Activated naive CD8-positive, alpha-beta T cell treated with anti-CD3 and anti-CD28 coated beads, Interleukin-2, amount 10 ng/mL, durations not matched to agents 7 days and 5 days (primary cell): Measurements from ENCODE around the gene CABLES2. TPM values are rescaled to one million over a fixed set of nuclear protein-coding genes. Genes with fewer than 3 reads are reported as not detected.
"Not testable (repeated sequence)": the region's sequence is repeated elsewhere in the genome, so short reads cannot be mapped to it uniquely, and the experiment has no call there.

Source experiments
- ATAC-seq: fragments of 150-1000 bp; cut with Tn5 transposase; one replicate; pipeline ENCODE4 v1.10.0; 2021; ENCODE audit warnings: low read depth, moderate library complexity
- POLR2A ChIA-PET: fragments of 350-600 bp; sonication (Branson Sonifier 250); formaldehyde crosslinking; loops from one replicate; lab custom pipeline; 2021; ENCODE audit warnings: antibody characterized with exemption; lab: Charles Lee
- DNase-seq: peaks from one replicate; pipeline ENCODE4 v3.0.0; 2021
- H3K27ac Mint-ChIP-seq: one replicate; pipeline ENCODE4 v1.8.0; 2022; ENCODE audit warnings: mild to moderate bottlenecking, mixed read lengths
- H3K27me3 Mint-ChIP-seq: one replicate; pipeline ENCODE4 v1.8.0; 2022; ENCODE audit warnings: mild to moderate bottlenecking, moderate library complexity, mixed read lengths
- H3K36me3 Mint-ChIP-seq: one replicate; pipeline ENCODE4 v1.8.0; 2021; ENCODE audit warnings: mild to moderate bottlenecking, mixed read lengths
- H3K4me1 Mint-ChIP-seq: one replicate; pipeline ENCODE4 v1.8.0; 2021; ENCODE audit warnings: mixed read lengths
- H3K4me3 Mint-ChIP-seq: one replicate; pipeline ENCODE4 v1.8.0; 2022; ENCODE audit warnings: mild to moderate bottlenecking, moderate library complexity, mixed read lengths
- H3K9me3 Mint-ChIP-seq: one replicate; pipeline ENCODE4 v1.8.0; 2021; ENCODE audit warnings: mixed read lengths
- total RNA-seq, 2 experiments: library from RNA; stranded (reverse); gene quantifications; one replicate each; pipeline ENCODE4 v1.2.3, GENCODE V29; 2021

CABLES2 gene
- total RNA-seq, 2 experiments from 2014 or later = 12.1 to 14.4 TPM

DNA sequence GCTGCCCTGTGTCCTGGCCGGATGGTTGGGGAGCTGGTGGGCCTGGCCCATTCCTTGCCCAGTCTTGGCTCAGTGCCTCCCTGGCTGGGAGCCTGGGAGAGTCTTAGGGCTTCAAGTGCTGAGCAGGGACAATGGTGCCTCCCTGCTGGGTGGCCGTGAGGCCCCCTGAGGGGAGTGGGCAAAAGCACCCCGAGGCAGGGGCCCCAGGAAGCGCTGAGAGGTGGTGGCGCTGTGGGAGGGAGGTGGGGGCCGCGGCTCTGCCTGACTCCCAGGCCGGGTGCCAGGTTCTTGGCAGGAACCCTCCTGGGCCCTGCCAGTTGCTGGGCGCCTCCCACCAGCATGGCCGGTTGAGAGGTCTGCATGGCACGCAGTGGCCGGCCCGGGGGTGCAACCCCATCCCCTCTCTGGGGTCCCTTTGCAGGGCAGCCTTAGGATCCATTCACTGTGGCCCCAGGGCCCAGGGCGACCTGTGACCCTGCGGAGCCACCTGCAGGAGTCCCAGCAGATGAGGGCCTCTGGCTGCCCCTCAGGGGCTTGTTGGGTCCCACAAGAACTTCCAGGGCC, 29.4 kb downstream of the CABLES2 start:
- DNase-seq (no peak), ATAC-seq (no peak)
- H3K4me1 Mint-ChIP-seq = peaks cover 5% of the 10 kb centered on the region
- H3K9me3 Mint-ChIP-seq = peaks cover 4% of the 10 kb centered on the region
- no peak overlapping the region for H3K27ac Mint-ChIP-seq
- POLR2A ChIA-PET = no interaction called here
- H3K4me3 Mint-ChIP-seq = no peak overlapping the region
- H3K27me3 Mint-ChIP-seq = no peaks in the 10 kb centered on the region
- peaks cover 9% of the 10 kb centered on the region for H3K36me3 Mint-ChIP-seq

DNA sequence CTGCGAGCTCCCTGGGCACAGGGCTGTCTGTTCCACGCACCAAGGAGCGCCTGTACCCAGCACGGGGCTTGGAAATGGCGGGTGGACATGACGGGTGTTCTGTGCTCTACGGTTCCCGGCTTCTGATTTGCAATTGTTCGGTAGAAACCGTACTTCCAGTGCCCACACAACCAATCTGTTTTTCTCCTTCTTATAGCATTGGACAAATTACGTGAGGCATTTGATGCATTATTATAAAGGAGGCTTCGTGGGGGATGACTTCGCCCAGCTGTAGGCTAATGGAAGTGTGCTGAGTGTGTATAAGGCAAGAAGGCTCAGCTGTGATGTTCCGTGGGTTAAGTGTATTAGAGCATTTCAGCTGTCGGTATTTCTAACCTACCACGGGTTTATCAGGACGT, 30.0 kb downstream of the CABLES2 start:
- Mint-ChIP-seq H3K27me3 (no peaks in the 10 kb centered on the region), H3K9me3 (peaks cover 4% of the 10 kb centered on the region), H3K36me3 (peaks cover 4% of the 10 kb centered on the region), H3K4me3 (no peak overlapping the region), H3K27ac (no peak overlapping the region), H3K4me1 (peaks cover 3% of the 10 kb centered on the region)
- POLR2A ChIA-PET = no interaction called here
- DNase-seq (no peak), ATAC-seq (no peak)

DNA sequence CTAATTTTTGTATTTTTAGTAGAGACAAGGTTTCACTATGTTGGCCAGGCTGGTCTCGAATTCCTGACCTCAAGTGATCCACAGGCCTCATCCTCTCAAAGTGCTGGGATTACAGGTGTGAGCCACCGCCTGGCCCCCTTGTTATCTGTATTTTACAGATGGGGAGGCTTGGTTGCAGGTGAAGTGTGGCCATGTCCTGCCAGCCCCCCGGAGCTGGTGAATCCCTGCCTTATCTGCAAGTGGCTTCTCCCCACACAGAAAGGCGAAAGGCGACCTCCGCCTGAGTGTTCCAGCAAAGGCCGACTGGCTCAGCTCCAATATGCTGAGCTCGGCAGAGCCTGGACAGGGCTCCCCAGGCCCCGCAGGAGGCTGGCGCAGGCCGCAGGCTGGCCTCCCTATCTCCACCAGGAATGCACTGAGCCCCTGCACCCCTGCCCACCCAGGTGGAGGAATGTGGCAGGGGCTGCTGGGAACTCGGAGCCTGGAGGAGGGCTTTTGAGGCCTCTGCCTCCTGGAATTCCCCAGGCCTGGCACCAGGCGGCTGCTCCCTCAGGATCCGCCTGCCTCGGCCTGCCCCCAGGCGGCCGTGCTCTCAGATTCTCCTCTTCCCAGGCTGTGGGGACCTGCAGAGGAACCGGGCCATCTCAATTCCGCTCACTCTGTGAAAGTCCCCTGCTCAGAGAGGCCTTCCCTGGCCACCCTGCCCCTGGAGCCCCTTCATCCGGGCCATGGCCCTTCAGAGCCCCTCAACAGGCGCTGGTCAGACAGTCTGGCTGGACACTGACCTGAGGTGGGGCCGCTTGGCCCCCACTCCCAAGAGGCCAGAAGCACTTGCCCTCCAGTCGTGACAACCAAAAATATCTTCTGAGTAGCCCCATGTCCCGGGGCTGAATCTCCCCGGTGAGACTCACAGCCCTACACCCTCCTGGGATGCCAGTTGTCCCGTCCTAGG, 30.7 kb downstream of the CABLES2 start:
- POLR2A ChIA-PET = no interaction called here
- Mint-ChIP-seq H3K4me1 (no peaks in the 10 kb centered on the region), H3K4me3 (no peak overlapping the region), H3K27me3 (no peaks in the 10 kb centered on the region), H3K27ac (no peak overlapping the region), H3K9me3 (no peaks in the 10 kb centered on the region), H3K36me3 (no peaks in the 10 kb centered on the region)
- no peak for ATAC-seq
- DNase-seq = no peak

DNA sequence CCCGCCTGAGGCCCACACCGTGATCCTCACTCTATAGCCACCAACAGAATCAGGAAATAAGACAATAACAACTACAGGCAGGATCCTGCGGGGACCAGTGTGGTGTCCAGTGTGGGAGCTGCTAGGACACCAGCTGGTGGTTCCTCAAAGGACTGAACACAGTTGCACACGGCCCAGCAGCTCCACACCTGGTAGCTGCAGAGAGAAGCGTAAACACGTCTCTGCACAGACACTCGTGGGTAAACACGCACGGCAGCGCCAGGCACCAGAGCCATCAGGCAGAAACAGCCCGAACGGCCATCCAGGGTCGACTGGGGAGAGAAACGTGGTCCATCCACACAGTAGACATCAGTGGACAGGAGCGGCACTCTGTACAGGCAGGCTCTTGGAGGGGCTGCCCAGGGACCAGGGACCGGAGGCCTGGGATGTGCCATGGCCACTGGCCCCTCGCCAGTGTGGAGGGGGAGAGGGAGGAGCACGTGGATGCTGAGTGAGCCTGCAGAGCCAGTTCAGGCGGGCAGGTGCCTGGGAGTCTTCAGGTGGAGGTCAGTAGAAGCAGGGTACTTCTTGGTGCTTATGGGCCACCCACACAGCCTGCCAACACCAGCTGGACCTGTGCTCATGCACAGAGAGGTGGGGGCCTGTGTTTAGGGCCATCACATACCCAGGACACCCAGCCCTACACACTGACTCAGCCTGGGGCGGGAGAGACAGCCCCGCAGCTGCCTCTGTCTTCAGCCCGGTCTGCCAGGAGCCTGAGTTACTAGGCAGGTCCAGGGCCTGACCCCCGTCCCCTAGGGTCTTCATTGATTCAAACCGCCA, 32.5 kb downstream of the CABLES2 start:
- Mint-ChIP-seq H3K4me1 (no peaks in the 10 kb centered on the region), H3K36me3 (no peaks in the 10 kb centered on the region), H3K27me3 (peaks cover under 1% of the 10 kb centered on the region), H3K9me3 (no peaks in the 10 kb centered on the region), H3K27ac (no peak overlapping the region), H3K4me3 (no peak overlapping the region)
- no peak for ATAC-seq
- no peak for DNase-seq
- POLR2A ChIA-PET = interaction anchor here (1.0 kb wide), 1 partner anchor 12 kb away, joined by 3 read pairs; the partner anchor contains the start of gene RPS21

DNA sequence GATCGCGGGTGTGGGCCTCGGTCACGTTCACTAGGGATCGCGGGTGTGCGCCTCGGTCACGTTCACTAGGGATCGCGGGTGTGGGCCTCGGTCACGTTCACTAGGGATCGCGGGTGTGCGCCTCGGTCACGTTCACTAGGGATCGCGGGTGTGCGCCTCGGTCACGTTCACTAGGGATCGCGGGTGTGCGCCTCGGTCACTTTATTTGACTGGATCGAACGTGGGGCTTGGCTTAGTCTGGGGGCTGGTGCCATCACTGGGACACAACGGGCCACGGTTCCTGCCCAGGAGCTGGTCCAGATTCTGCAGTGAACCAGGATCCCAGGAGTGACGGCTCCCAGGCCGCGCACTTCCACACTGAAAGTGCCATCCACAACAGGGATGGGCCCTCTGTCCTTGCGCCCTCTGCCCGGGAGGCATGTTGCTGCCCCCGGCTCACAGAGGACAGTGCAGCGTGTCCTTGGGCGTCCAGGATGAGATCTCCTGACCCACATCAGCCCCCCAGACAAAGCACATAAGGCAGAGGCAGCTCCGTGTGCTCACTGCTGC, 33.4 kb downstream of the CABLES2 start:
- H3K27me3 Mint-ChIP-seq, H3K4me1 Mint-ChIP-seq, POLR2A ChIA-PET, H3K27ac Mint-ChIP-seq, H3K36me3 Mint-ChIP-seq, H3K4me3 Mint-ChIP-seq, H3K9me3 Mint-ChIP-seq, ATAC-seq, DNase-seq: not testable (repeated sequence)

DNA sequence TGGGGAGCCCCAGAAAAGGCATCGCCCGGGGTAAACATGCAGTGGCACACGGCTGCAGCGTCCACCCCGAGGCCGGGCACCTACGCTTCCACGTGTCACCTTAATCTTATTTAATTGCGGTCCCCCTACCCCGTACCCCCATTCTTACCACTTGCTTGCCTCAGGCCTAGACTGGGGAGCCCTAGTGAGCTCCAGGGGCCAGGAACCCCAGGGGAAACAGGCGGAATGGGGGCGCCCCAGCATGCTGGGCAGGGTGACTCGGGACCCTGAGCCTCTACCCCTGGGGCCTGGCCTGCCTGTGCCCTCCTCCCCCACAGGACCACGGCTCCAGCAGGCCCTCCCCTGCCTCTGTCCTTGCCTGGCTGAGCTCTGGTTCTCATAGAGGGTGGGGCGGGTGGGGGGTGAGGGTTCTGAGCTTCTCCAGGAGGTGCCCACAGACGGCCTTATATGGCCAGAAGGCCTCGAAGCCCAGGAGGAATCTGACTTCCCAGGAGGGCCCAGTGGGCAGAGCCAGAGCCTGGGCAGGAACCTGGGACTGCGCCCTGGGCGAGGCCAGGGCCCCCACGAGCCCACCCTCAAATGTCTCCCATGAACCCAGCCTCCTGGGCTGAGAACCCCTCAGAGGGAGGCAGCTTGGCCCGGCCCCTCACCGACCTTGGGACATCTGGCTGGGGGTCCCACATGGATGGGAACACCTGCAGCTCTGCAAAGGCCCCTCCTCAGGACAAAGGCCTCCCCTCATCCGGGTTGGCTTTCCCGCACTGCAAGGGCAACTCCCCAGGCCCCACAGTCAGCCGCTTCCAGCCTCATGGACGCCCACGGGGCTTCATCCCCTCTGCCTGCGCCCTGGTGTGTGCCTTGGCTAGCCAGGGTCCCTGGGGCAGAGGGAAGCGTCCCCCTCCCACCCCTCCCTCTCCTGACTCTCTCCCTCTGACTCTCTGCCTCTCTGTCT, 34.8 kb downstream of the CABLES2 start:
- H3K4me1 Mint-ChIP-seq = peaks cover 2% of the 10 kb centered on the region
- DNase-seq = no peak
- H3K9me3 Mint-ChIP-seq = no peaks in the 10 kb centered on the region
- H3K4me3 Mint-ChIP-seq = no peak overlapping the region
- POLR2A ChIA-PET = no interaction called here
- no peaks in the 10 kb centered on the region for H3K36me3 Mint-ChIP-seq
- peaks cover 18% of the 10 kb centered on the region for H3K27me3 Mint-ChIP-seq
- peak overlapping the region; percentile 1 for H3K27ac Mint-ChIP-seq
- ATAC-seq = no peak

DNA sequence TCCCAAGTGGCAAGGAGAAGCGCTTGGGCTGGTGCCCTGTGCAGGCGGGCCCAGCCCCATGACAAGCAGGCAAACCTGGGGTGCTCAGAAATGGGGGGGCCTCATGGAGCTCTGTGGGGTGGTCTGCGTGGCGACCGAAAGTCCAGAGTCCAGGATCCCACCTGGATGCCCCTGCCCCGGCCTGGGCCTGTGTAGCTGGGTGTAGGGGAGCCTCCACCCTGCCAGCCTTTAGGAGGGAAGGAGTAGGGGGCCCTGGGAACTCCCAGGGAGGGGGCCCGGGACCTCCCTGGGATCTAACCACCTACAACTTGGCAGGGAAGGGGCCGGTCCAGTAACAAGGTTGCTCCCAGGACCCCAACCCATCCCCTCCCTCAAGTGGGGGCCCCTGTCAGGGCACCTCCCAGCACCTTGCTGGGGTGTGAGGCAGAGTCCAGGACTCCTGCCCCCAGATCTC, 35.5 kb downstream of the CABLES2 start:
- H3K27me3 Mint-ChIP-seq = peaks cover 18% of the 10 kb centered on the region
- H3K27ac Mint-ChIP-seq = no peak overlapping the region
- H3K4me3 Mint-ChIP-seq = no peak overlapping the region
- H3K9me3 Mint-ChIP-seq = no peaks in the 10 kb centered on the region
- ATAC-seq (no peak), DNase-seq (no peak)
- POLR2A ChIA-PET = no interaction called here
- H3K4me1 Mint-ChIP-seq = peaks cover 2% of the 10 kb centered on the region
- no peaks in the 10 kb centered on the region for H3K36me3 Mint-ChIP-seq

DNA sequence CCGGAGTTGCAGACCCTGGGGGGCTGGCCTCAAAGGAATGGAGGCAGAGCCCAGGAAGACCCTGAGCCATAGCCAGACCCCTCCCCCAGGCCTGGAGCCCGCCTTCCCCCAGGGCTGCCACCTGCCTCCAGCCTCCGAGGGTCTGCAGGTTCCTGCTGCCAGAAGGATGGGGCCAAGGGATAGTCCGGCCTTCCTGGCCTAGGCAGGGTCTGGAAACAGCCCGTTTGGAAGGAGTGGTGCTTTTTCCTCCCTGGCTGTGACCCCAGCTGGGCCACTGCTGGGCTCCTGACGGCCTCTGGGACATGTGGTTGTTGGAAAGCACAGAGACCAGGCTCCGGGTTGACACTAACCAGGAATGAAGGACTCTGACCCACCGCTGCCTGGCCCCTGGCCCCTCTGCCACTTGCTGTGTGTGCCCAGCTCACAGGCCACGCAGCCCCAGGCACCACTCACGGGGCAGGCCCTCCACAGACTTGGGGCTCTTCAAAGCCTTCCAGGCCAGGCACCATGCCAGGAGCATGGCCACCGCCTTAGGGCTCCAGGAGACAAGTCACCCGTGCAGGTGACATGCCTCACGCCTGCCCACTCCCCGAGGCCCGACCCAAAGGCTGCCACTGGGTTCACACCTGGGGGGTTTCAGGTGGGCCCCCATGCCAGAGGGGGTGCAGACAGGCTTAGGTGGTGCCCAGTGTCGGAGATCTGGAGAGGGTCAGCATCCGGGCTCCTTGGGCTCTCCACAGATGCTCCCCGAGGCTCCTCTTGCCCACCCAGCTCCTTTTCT, 36.1 kb downstream of the CABLES2 start:
- ATAC-seq = no peak
- H3K36me3 Mint-ChIP-seq = no peaks in the 10 kb centered on the region
- DNase-seq = no peak
- H3K4me1 Mint-ChIP-seq = peaks cover 2% of the 10 kb centered on the region
- H3K27me3 Mint-ChIP-seq = peaks cover 18% of the 10 kb centered on the region
- POLR2A ChIA-PET = no interaction called here
- H3K27ac Mint-ChIP-seq = no peak overlapping the region
- no peak overlapping the region for H3K4me3 Mint-ChIP-seq
- H3K9me3 Mint-ChIP-seq = no peaks in the 10 kb centered on the region

DNA sequence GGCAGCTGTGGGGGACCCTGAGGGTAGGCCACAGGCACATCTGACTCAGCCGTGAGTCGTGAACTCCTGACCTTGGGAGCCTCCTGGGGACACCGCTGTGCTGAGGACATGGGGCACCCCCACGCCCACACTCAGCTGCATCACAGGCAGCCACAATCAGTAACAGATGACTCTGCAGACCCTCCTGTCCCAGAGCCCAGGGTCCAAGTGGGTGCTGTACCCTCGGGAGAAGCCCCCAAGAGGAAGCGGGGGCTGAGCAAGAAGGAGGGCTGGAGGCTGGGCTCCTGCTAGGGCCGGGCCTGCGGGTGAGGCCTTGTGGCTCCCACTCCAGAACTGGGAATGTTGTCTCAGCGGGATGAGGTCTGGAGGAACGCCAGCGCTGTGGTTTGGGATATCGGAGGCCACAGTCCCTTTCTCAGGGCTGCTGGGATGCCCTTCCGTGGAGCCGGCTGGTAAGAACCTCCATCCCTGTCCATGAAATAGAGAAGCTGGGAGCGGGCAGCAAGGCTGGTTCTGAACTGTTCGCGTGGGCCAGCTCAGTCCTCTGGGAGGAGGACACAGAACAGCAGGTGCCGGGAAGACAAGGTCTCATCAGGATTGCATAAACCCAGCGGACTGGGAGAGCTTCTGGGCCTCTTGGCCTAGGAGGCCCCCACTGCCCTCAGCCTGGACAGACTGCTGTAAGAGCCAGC, 36.8 kb downstream of the CABLES2 start:
- DNase-seq (no peak), ATAC-seq (no peak)
- Mint-ChIP-seq H3K4me1 (peaks cover 2% of the 10 kb centered on the region), H3K9me3 (no peaks in the 10 kb centered on the region), H3K27me3 (peaks cover 21% of the 10 kb centered on the region), H3K36me3 (no peaks in the 10 kb centered on the region), H3K4me3 (no peak overlapping the region), H3K27ac (no peak overlapping the region)
- POLR2A ChIA-PET = no interaction called here

DNA sequence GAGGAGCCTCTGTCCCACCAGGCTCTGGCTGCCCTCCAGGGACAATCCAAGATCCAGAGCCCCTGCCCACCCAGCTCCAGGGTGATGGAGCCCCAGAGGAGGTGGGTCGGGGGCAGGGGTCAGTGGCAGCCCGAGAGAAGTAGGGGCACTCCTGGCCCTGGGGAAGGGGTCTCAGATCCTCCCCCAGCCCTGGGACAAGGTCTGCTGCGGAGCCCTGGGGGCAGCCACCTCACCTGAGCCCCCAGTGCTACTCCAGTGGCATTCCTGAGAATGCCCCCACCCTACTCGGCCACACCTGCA, 37.3 kb downstream of the CABLES2 start:
- no peak for DNase-seq
- Mint-ChIP-seq H3K4me1 (peaks cover 2% of the 10 kb centered on the region), H3K4me3 (no peak overlapping the region), H3K27ac (no peak overlapping the region), H3K36me3 (no peaks in the 10 kb centered on the region), H3K27me3 (peaks cover 26% of the 10 kb centered on the region), H3K9me3 (no peaks in the 10 kb centered on the region)
- ATAC-seq = no peak
- POLR2A ChIA-PET = no interaction called here

DNA sequence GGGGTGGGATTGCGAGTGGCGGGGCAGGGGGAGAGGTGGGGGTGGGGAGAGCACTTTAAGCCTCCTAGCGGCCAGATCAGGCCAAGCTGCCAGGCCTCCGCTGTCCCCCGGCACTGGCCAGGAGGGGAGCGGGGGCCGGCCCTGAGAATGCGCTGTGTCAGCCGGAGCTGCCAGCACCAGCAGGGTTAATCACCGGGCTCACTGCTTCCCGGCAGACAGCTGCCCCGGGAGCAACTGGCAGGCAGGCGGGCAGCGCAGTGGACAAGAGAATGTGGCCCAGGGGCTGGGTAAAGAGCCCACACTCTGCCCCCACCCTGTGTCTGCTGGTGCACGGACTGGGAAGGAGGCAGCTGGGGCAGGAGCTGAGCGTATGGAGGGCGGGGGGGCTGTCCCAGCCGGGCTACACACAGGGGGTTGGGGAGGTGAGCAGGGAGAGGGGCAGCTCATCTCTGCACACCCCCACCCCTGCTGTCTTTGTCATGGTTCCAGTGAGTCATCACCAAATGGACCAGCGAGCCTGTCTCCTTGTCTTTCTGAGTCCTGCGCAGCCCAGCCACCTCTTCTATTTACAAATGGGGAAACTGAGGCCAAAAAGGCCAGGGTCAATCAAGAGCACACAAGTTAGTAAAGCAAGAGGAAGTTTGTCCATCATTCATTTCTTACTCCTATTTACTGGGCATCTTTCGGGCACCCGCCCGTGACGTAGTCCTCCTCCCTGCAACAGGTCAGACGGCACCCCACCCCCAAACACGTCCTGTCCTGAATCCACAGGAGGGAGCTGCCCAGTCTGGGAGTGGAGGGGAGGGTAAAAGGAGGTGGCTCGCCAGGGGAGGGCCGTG, 37.9 kb downstream of the CABLES2 start:
- no peak for DNase-seq
- peaks cover 29% of the 10 kb centered on the region for H3K27me3 Mint-ChIP-seq
- no peaks in the 10 kb centered on the region for H3K9me3 Mint-ChIP-seq
- H3K27ac Mint-ChIP-seq = no peak overlapping the region
- POLR2A ChIA-PET = interaction anchor here (1.0 kb wide), 1 partner anchor 18 kb away, joined by 6 read pairs; the partner anchor contains the start of gene RPS21
- H3K4me1 Mint-ChIP-seq = peaks cover 2% of the 10 kb centered on the region
- no peaks in the 10 kb centered on the region for H3K36me3 Mint-ChIP-seq
- ATAC-seq = no peak
- H3K4me3 Mint-ChIP-seq = no peak overlapping the region
